GM23338 (cell line): Measurements from ENCODE around the gene ACTR2. TPM values are rescaled to one million over a fixed set of nuclear protein-coding genes. Genes with fewer than 3 reads are reported as not detected.

Experiments
- ATAC-seq: fragments of 200-7000 bp; cut with Tn5 transposase; 3 replicates; pipeline ENCODE4 v1.9.1; 2020
- DNase-seq: peaks from one replicate; pipeline ENCODE4 v3.0.0-alpha.2; 2015; ENCODE audit warnings: low spot score
- H2AFZ ChIP-seq: fragments of 200-600 bp; sonication (generic); 2 replicates; pipeline ENCODE4 v1.8.0; 2016; ENCODE audit warnings: antibody characterized with exemption, mild to moderate bottlenecking, moderate library complexity
- H3F3A ChIP-seq: fragments of 200-600 bp; sonication (generic); replicated peaks from 2 replicates; pipeline ENCODE4 v1.8.0; 2017; ENCODE audit warnings: antibody characterized with exemption, mixed run types, low read depth
- H3K27ac ChIP-seq: fragments of 200-600 bp; sonication (generic); 2 replicates; pipeline ENCODE4 v1.6.1; 2016; ENCODE audit warnings: low read depth
- H3K27me3 ChIP-seq: fragments of 200-600 bp; sonication (generic); 2 replicates; pipeline ENCODE4 v1.8.0; 2016; ENCODE audit warnings: mild to moderate bottlenecking, mixed run types, moderate library complexity; ENCODE audit not compliant: insufficient read depth
- H3K36me3 ChIP-seq: fragments of 200-600 bp; sonication (generic); 2 replicates; pipeline ENCODE4 v1.8.0; 2016; ENCODE audit warnings: mild to moderate bottlenecking; ENCODE audit not compliant: insufficient read depth
- H3K4me1 ChIP-seq: fragments of 200-600 bp; sonication (generic); 2 replicates; pipeline ENCODE4 v1.8.0; 2016; ENCODE audit warnings: mild to moderate bottlenecking, moderate library complexity; ENCODE audit not compliant: insufficient read depth
- H3K4me2 ChIP-seq: fragments of 200-600 bp; sonication (generic); 2 replicates; pipeline ENCODE4 v1.7.1; 2017; ENCODE audit warnings: mixed run types
- H3K4me3 ChIP-seq: fragments of 200-600 bp; sonication (generic); 2 replicates; pipeline ENCODE4 v1.6.1; 2016; ENCODE audit warnings: mixed run types
- H3K79me2 ChIP-seq: fragments of 200-600 bp; sonication (generic); replicated peaks from 2 replicates; pipeline ENCODE4 v1.8.0; 2017; ENCODE audit warnings: mild to moderate bottlenecking; ENCODE audit not compliant: insufficient read depth
- H3K9me2 ChIP-seq: fragments of 200-600 bp; sonication (generic); 2 replicates; pipeline ENCODE4 v1.8.0; 2017; ENCODE audit not compliant: insufficient read depth
- H4K20me1 ChIP-seq: fragments of 200-600 bp; sonication (generic); replicated peaks from 2 replicates; pipeline ENCODE4 v1.8.0; 2017; ENCODE audit warnings: mild to moderate bottlenecking; ENCODE audit not compliant: insufficient read depth
- H3K27ac Mint-ChIP-seq: 2 replicates; pipeline ENCODE4 v1.8.0; 2020; ENCODE audit warnings: inconsistent platforms, mild to moderate bottlenecking, moderate library complexity, mixed read lengths
- H3K27me3 Mint-ChIP-seq: 3 replicates; pipeline ENCODE4 v1.8.0; 2022; ENCODE audit warnings: low read depth, mild to moderate bottlenecking, moderate library complexity, mixed read lengths, inconsistent platforms; ENCODE audit not compliant: insufficient read depth, poor library complexity
- H3K36me3 Mint-ChIP-seq: 3 replicates; pipeline ENCODE4 v1.8.0; 2021; ENCODE audit warnings: low read depth, mild to moderate bottlenecking, inconsistent platforms, moderate library complexity, mixed read lengths
- H3K4me1 Mint-ChIP-seq: 3 replicates; pipeline ENCODE4 v1.8.0; 2020; ENCODE audit warnings: mild to moderate bottlenecking, inconsistent platforms, mixed read lengths
- H3K4me3 Mint-ChIP-seq: 3 replicates; pipeline ENCODE4 v1.8.0; 2021; ENCODE audit warnings: moderate library complexity, mild to moderate bottlenecking, inconsistent platforms, mixed read lengths
- H3K9me3 Mint-ChIP-seq: 3 replicates; pipeline ENCODE4 v1.8.0; 2020; ENCODE audit warnings: moderate library complexity, mild to moderate bottlenecking, inconsistent platforms, mixed read lengths
- CREB1 ChIP-seq: fragments of 250-450 bp; sonication (Bioruptor Pico); IDR thresholded peaks from 2 replicates; pipeline ENCODE4 v1.5.0; 2020; ENCODE audit warnings: low read depth, mild to moderate bottlenecking, moderate library complexity
- CTCF ChIP-seq, 2 experiments: fragments of 200-600 bp in 1 of 2; sonication (generic) in 1 of 2; conservative IDR thresholded peaks; 2 replicates each; pipeline versions ENCODE4 v1.5.1 to v1.6.1; 2016 to 2017; ENCODE audit warnings: antibody characterized with exemption in 2 of 2, low read depth in 2 of 2, mild to moderate bottlenecking in 2 of 2, moderate library complexity in 1 of 2
- EZH2 ChIP-seq: fragments of 200-600 bp; sonication (generic); IDR thresholded peaks from one replicate; pipeline ENCODE4 v1.8.0; 2017; ENCODE audit warnings: antibody characterized with exemption, mild to moderate bottlenecking, low read depth; ENCODE audit not compliant: unreplicated experiment
- EZH2phosphoT487 ChIP-seq: fragments of 200-600 bp; sonication (generic); IDR thresholded peaks from one replicate; pipeline ENCODE4 v1.8.1; 2018; ENCODE audit warnings: antibody characterized with exemption; ENCODE audit not compliant: unreplicated experiment
- POLR2AphosphoS5 ChIP-seq: IDR thresholded peaks from 2 replicates; pipeline ENCODE4 v1.6.1; 2016; ENCODE audit warnings: antibody characterized with exemption, low read depth
- ZNF114 ChIP-seq: fragments of 250-450 bp; sonication (Bioruptor Pico); IDR thresholded peaks from 2 replicates; pipeline ENCODE4 v1.5.0; 2020; ENCODE audit warnings: mild to moderate bottlenecking, moderate library complexity
- ZNF331 ChIP-seq: fragments of 250-450 bp; sonication (Bioruptor Pico); IDR thresholded peaks from 2 replicates; pipeline ENCODE4 v1.5.0; 2020; ENCODE audit warnings: low read depth, mild to moderate bottlenecking, moderate library complexity
- ZNF462 ChIP-seq: fragments of 250-450 bp; sonication (Bioruptor Pico); IDR thresholded peaks from 2 replicates; pipeline ENCODE4 v1.5.0; 2020; ENCODE audit warnings: mild to moderate bottlenecking, moderate library complexity
- polyA plus RNA-seq: library from polyadenylated mRNA; unstranded; fragments of >200 nt; fragmentation: Nextera tagmentation; extraction: Ambion mirVana; gene quantifications from 2 replicates; pipeline ENCODE4 v1.2.1, GENCODE V29; 2016
- total RNA-seq: library from RNA; depleted of rRNA; stranded (reverse); fragments of >200 nt; shearing (Covaris generic); gene quantifications from 2 replicates; pipeline ENCODE4 v1.2.3, GENCODE V29; 2014

The ACTR2 gene
- total and polyA plus RNA-seq, 2 experiments from 2014 or later: 73.6 to 87.6 TPM

- no peaks in the 10 kb centered on the region; the same call in 1 of the 2 replicates for H3K9me2 ChIP-seq
Observed at GRCh38 chr2:65186872-65187851, 40.5 kb upstream of the ACTR2 start.

GRCh38 chr2:65193446-65193845 lies 34.2 kb upstream of the ACTR2 start:
- Histone ChIP-seq H3K79me2 (no peaks in the 10 kb centered on the region), H4K20me1 (0 out of 2 replicates have a peak, but pooled peaks cover 2% of the 10 kb centered on the region), H3K27me3 (no peaks in the 10 kb centered on the region), H3F3A (no peaks in the 10 kb centered on the region), H3K27ac (no peak overlapping the region), H3K4me3 (no peak overlapping the region), H3K36me3 (no peaks in the 10 kb centered on the region), H3K4me2 (no peak overlapping the region), H2AFZ (no peak overlapping the region), H3K4me1 (peaks cover 11% of the 10 kb centered on the region; the same call in 1 of the 2 replicates), H3K9me2 (no peaks in the 10 kb centered on the region; the same call in 1 of the 2 replicates)
- Mint-ChIP-seq H3K4me3 (no peak overlapping the region), H3K27ac (no peak overlapping the region), H3K36me3 (no peaks in the 10 kb centered on the region), H3K27me3 (peaks cover 5% of the 10 kb centered on the region), H3K9me3 (no peaks in the 10 kb centered on the region), H3K4me1 (peaks cover 10% of the 10 kb centered on the region)
- TF ChIP-seq ZNF462 (CRISPR knock-in tag) (no peak), CREB1 (CRISPR knock-in tag) (no peak), ZNF331 (no peak), EZH2 (no peak), ZNF114 (CRISPR knock-in tag) (no peak)
- ATAC-seq: no peak
- no peak for DNase-seq

More at GRCh38 chr2:65186872-65187851, 40.5 kb upstream of the ACTR2 start:
- Histone ChIP-seq H3K27ac (no peak overlapping the region), H4K20me1 (no peaks in the 10 kb centered on the region), H2AFZ (peak overlapping the region; percentile 24; the same call in 1 of the 2 replicates), H3K4me2 (no peak overlapping the region), H3K4me1 (no peaks in the 10 kb centered on the region), H3K4me3 (no peak overlapping the region), H3K79me2 (no peaks in the 10 kb centered on the region), H3K27me3 (no peaks in the 10 kb centered on the region), H3F3A (no peaks in the 10 kb centered on the region), H3K36me3 (no peaks in the 10 kb centered on the region)
- Mint-ChIP-seq H3K9me3 (no peaks in the 10 kb centered on the region), H3K27ac (no peak overlapping the region), H3K27me3 (peaks cover 6% of the 10 kb centered on the region), H3K36me3 (no peaks in the 10 kb centered on the region), H3K4me1 (peaks cover 4% of the 10 kb centered on the region), H3K4me3 (0 out of 3 replicates have a peak overlapping the region, but pooled peaks have one; percentile 1)
- DNase-seq (peak; percentile 91), ATAC-seq (peak; percentile 95)
- TF ChIP-seq EZH2phosphoT487 (no peak), POLR2AphosphoS5 (no peak), ZNF114 (CRISPR knock-in tag) (no peak), CTCF (conservative IDR thresholded peaks at IDR 0.05; ENCODE audit: low read depth in 2 of 2) (peak; percentile 80 to 82)
